ENCODE results near the gene KRTAP2-3. TPM values are rescaled to one million over a fixed set of nuclear protein-coding genes. Genes with fewer than 3 reads are reported as not detected.
A peak's percentile ranks its signal among the peaks of the same experiment; 100 is the strongest.
"Not testable (repeated sequence)": the region's sequence is repeated elsewhere in the genome, so short reads cannot be mapped to it uniquely, and the experiment has no call there.

The KRTAP2-3 gene
- polyA plus RNA-seq, 10 donors: not detected

DNA sequence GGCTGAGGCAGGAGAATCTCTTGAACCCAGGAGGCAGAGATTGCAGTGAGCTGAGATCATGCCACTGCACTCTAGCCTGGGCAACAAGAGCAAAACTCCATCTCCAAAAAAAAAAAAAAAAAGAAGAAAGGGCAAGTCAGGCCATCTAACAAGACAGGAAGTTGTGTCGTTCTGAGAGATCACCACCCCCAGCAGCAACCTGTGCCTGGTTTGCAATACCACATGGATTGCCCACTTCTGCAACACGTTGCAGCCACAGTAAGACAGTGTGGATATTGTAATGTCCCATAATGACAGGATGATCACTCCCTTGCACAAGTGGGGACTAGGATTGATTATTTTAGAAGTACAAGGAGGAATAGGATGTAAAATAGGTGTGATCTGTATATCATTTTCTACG lies 9.1 kb upstream of the KRTAP2-3 start:
- DNase-seq: no peak

DNA sequence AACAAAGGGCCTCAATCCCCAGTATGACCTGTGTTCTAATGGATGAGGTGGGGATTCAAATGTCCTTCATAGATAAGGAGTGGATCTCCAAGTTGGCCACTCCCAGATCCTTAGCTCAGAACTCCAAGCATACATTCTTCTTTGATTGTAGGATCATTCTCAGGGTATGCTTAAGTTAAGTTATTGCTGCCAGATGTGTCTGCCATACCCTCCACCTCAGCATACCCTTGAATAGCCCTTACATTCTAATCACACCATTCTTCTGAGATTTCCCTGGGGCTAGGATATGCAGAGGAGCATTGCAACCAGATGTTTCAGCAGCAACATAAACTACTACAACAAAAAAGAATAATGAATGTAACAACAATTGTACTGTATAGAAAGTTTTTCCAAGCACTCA lies 7.4 kb upstream of the KRTAP2-3 start:
- no peak for DNase-seq

DNA sequence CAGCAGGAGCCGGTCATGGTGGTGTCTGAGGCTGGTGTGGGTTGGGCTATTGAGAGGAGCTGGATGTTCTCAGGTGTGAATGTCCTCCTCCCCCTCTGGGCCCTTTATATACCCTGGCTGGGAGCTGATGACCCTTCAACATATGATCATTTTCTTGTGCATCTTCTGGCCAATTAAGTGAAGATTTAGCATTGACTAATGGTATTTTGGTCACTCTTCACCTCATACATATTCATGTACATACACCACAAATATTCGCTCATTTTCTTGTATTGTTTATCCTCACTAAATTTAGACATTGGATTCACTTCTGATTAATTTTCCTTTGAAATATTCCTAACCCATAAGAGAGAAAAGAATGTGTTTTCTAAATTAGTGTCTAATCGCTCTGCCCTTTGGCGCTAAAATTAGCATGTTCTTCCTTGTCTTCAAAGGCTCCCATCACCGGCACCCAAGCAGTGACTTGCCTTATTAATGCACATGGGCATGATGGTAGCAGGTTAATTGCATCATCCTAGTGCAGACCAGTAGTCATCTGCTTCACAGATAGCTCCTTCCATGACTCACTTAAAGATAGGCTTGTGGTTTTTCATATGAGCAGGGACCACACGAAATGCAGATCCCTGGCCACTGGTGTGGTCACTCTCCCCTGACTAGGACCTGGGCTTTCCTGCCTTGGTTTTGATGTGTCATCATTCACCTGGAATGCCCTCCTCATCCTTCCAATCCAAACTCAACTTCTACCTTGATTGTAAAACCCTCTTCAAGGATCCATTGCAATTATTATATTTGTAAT lies 6.1 kb upstream of the KRTAP2-3 start, which contains the start of gene KRTAP2-4:
Gene KRTAP2-4, minus strand, starts transcription at position 51 of the 796 bp plus-strand sequence. Its CDS starts 34 bp downstream, at position 17.
- DNase-seq: peak in 1 of 3 donors; percentile 76

DNA sequence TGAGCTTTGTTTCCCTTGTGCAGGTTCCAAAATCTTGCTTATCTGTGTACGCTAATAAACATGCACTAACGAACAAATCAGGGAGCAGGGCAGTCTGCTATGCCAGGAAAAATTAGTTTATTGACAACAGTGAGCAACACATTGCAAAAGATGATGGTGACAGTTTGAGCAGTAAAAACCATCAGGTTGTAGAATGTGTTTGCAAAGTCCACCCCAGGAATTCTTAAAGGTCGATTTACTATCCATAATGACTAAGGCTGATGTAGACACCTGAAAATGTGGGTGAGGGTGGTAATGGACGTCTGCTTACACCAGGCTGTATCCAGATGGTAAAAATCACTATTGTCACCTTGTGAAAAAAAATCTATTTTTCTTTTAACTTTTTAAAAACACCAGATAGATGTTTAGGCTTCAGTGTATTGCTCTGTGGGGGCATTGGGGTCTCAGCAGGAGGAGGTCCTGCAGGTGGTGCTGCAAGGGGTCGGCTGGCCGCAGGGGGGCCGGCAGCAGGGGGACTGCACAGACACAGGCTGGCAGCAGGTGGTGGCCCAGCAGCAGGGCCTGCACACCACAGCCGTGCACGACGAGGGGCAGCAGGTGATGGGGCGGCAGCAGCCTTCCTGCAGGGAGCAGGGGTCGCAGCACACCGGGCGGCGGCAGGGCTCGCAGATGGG lies 5.2 kb upstream of the KRTAP2-3 start:
- not testable (repeated sequence) for DNase-seq

DNA sequence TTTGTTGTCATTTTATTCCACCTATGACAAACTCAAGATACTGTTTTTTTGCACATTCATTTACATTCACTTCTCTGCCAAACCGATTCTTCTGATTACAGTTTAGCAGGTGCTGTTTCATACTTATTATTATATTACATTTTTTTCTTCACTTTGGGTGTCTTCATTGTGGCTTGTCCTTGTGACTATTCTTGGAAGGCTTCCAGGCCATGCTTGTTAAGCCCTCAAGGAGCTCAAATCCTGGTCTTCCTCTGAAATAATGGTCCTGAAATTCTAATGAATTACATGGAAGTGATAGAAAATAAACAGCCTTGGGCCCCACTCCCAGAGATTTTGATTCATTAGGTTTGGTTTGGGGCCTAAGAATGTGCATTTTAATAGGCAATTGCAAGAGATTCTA lies 4.4 kb upstream of the KRTAP2-3 start:
- no peak for DNase-seq

DNA sequence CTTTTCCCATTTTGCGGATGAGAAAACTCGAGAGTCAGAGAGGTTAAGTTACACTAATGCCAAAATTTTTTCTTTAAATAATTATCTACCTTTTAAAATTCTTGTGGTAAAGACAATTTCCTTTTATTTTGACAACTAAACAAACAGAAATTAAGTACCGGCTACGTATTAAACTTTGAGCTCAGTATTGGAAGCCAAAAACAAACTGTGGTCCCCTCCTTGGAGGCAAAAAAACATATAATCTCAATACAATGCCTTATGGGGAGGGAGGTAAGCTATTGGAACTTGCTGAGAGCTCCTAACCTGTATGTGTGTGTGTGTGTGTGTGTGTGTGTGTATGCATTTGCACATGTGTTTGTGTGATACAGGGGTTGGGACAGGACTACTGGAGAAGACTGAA lies 3.5 kb upstream of the KRTAP2-3 start:
- DNase-seq: no peak

DNA sequence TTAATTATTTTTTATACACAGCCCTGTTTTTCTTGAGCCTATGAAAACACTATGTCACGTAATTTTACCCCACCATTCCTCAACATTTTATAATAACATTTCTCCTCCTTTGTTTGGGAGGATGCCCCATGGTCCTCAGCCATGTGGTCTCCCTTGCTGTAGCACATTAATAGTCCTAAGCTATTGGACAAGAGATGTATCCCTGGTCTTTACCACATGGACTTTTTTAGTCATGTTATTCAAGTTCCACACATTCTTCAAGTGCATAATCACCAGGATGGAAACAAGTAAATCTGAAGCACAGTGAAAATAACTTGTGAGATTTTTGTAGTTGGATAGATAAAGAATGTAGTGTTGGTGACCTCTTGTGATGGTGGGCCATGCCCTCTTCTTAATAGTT lies 2.0 kb upstream of the KRTAP2-3 start:
- DNase-seq: peak in 1 of 3 donors; percentile 93

DNA sequence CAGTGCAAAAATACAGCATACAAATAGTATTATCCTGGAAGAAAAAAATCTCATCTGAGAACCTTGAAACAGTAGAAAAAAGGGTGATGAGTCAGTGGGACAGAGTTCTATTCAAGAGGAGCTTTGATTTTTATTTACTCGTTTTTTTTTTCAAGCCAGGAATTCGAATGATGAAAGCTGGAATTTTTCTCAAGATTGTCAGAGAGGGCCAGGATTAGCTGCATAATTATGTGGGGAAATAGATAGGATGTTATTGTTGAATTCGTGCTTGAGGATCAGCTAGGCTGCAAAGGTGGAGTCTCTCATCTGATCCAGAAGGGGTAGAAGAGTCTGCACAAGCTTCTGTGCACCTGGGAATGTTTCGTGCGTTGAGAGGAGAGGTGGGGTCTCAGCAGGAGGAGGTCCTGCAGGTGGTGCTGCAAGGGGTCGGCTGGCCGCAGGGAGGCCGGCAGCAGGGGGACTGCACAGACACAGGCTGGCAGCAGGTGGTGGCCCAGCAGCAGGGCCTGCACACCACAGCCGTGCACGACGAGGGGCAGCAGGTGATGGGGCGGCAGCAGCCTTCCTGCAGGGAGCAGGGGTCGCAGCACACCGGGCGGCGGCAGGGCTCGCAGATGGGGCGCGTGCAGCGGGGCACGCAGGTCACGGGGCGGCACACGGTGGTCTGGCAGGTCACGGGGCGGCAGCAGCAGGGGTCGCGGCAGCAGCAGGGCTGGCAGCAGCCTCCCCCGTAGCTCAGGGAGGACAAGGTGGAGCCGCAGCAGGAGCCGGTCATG lies 450 bp downstream of the KRTAP2-3 start:
- DNase-seq: peak in 1 of 3 donors; percentile 83

DNA sequence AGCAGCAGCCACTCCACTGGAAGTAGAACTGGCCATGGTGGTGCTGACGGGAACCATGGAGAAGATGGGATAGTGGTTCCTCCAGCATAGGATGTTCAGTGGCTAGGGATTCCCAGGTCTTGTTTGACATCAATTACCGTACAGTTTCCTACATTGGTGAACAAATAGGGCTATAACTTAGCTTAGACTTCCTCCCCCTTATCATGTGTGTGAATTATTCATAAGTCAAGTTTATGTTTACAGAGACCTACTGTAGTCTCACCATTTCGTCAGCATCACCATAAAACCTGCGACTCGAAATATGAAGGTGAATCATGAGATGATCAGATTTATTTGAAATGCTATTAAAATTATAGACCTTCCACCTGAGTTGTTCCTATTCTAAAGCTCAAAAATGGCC lies 1.2 kb downstream of the KRTAP2-3 start:
- no peak for DNase-seq

DNA sequence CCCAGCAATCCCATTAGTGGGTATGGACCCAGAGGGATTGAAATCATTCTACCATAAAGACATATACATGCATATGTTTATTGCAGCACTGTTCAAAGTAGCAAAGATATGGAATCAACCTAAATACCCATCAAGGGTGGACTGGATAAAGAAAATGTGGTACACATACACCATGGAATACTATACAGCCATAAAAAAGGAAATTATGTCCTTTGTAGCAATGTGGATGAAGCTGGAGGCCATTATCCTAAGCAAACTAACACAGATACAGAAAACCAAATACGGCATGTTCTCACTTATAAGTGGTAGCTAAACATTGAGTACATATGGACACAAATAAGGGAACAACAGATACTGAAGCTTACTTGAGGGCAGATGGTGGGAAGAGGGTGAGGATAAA lies 2.4 kb downstream of the KRTAP2-3 start:
- no peak for DNase-seq

DNA sequence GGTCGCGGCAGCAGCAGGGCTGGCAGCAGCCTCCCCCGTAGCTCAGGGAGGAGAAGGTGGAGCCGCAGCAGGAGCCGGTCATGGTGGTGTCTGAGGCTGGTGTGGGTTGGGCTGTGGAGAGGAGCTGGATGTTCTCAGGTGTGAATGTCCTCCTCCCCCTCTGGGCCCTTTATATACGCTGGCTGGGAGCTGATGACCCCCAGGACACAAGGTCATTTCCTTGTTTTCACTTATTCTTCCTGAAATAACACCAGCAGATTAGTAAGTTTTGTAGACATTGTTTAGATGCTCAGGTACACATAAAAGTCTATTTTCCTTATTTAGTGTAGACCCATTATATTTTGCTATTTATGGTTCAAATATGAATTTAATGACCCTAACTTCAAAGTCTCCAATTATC lies 4.8 kb downstream of the KRTAP2-3 start, which contains the start of gene KRTAP2-2:
Gene KRTAP2-2, minus strand, starts transcription at position 101 of the 400 bp plus-strand sequence. Its CDS starts 19 bp downstream, at position 82.
- DNase-seq: not testable (repeated sequence)

DNA sequence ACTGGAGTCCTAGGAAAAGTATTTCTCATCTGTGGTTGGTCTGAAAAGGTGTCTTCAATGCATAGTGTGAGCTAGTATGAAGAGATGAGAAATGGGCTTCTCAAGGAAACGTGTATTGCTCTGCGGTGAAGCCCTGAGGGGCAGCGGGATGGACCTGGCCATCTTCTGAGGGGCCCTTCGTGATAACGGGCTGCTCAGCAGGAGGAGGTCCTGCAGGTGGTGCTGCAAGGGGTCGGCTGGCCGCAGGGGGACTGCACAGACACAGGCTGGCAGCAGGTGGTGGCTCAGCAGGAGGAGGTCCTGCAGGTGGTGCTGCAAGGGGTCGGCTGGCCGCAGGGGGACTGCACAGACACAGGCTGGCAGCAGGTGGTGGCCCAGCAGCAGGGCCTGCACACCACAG lies 5.4 kb downstream of the KRTAP2-3 start:
- not testable (repeated sequence) for DNase-seq

DNA sequence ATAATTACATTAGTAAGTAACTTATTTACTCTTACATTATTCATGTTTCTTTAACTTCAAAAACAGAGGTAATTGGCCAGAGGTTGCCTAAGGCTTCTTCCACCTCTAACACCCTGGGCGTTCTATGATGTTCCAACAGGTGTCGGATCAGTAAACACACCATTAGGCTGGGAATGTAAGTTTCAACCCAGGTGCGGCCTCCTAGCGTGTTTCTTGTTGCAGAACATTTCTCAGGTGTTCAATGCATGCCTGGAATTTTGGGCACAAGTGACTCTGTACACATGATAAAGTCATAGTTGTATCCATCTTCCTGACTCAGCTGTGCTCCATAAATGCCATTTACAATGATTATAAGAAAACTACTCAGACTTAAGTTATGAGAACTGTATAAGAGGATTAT lies 5.9 kb downstream of the KRTAP2-3 start:
- no peak for DNase-seq

DNA sequence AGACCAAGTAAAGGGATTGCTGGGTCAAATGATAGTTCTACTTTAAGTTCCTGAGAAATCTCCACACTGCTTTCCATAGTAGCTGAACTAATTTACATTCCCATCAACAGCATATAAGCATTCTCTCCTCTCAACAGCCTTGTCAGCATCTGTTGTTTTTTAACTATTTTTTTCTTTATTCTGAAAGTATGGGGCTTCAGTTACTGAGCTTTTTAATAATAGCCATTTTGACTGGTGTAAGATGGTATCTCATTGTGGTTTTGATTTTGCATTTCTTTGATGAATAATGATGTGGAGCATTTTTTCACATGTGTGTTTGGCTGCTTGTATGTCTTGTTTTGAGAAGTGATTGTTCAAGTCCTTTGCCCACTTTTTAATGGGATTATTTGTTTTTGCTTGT lies 7.3 kb downstream of the KRTAP2-3 start:
- peak in 1 of 3 donors; percentile 25 for DNase-seq

DNA sequence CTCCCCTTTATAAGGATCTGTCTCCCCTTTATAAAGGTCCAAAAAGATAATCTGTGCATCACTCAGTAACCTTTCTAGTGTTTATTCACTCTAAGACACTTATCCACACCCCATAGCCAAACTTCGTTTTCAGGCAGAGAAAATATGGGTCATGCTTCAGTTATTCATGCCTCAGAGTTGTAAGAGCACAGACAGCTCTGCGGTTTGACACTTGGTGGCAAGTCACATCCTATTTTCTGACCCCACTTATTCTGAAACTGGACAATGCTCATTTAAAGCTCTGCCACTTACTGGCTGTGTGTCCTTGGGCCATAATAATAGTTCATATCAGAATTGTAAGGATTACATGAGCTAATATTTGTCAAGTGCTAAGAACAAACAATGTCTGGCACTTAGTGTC lies 10.8 kb downstream of the KRTAP2-3 start:
- DNase-seq: no peak

DNA sequence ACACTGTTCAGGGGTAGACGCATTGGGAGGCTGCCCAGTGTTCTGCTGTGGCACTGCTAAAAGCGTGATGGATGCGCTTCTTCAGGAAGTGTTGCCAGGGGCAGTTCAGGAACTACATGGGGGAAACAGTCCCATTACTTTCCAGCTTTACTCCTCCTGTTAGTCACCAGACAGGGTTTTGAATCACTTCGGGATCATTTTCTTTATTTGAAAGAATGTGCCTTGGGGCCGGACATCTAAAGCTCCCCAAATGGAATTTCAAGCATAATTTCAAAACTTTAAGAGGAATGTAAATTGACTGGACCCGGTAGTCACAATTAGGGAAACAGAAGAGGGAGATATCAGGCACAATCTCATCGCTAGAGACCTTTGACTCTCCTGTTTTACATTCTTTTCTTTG lies 11.5 kb downstream of the KRTAP2-3 start:
- DNase-seq: peak in 1 of 3 donors; percentile 25

DNA sequence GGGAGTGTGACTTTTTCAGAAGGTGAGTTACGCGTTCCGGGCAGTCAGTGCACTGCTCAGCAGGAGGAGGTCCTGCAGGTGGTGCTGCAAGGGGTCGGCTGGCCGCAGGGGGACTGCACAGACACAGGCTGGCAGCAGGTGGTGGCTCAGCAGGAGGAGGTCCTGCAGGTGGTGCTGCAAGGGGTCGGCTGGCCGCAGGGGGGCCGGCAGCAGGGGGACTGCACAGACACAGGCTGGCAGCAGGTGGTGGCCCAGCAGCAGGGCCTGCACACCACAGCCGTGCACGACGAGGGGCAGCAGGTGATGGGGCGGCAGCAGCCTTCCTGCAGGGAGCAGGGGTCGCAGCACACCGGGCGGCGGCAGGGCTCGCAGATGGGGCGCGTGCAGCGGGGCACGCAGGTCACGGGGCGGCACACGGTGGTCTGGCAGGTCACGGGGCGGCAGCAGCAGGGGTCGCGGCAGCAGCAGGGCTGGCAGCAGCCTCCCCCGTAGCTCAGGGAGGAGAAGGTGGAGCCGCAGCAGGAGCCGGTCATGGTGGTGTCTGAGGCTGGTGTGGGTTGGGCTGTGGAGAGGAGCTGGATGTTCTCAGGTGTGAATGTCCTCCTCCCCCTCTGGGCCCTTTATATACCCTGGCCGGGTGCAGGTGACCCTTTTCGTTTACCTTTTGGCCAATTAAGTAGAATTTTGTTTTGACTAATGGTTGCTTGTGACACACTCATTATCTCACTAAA lies 13.0 kb downstream of the KRTAP2-3 start, which contains the start of gene KRTAP2-1:
Gene KRTAP2-1, minus strand, starts transcription at position 582 of the 731 bp plus-strand sequence. Its CDS starts 49 bp downstream, at position 533.
- not testable (repeated sequence) for DNase-seq

DNA sequence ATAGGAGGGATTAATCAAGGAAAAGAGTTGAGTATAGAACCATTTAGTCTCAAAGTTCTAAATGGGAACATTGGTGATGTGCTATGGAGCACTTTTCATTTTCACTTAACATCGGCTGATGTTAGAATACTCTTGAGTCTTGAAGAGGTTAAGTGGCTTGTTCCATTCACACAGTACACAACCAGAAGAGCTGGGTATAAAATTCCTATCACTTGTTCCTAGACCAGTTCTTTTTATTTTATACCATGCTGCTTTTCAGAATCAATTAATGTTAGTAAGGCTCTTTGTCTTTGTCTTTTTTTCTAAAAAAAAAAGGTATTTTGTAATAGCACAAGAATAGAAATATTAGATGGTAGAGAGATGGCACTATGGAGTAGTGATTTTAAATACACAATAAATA lies 17.0 kb downstream of the KRTAP2-3 start:
- no peak for DNase-seq

DNA sequence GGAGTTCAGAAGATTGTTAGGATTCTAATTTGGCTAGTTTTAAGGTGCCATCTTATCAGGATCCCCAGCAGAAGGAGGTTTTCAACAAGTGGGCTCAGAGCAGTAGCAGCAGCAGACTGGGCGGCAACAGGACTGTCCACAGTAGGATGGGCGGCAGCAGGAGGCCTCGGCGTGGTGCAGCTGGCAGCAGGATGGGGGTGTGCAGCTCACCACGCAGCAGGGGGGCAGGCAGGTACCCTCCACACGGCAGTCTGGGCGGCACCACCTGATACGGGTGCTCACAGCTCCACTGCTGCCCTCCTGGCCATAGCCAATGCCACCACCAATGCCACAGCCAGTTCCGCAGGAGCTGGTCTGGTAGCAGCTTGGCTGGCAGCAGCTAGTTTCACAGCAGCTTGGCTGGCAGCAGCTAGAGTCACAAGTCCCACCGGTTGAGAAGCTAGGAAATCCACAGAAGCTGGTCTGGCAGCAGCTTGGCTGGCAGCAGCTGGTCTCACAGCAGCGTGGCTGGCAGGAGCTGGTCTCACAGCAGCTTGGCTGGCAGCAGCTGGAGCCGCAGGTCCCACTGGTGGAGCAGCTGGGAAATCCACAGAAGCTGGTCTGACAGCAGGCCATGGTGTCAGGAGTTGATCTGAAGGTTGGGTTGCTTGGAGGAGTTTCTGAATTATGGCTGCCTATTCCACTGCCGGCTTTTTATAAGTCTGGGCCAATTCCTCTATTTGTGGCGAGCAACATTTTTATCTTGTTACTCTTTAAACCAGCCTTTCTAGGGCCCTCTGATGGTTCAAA lies 18.9 kb downstream of the KRTAP2-3 start, which contains the start of gene KRTAP1-1:
Gene KRTAP1-1, minus strand, starts transcription at position 668 of the 789 bp plus-strand sequence. Its CDS starts 53 bp downstream, at position 615.
- peak in 2 of 3 donors; percentile 11 to 43 for DNase-seq

DNA sequence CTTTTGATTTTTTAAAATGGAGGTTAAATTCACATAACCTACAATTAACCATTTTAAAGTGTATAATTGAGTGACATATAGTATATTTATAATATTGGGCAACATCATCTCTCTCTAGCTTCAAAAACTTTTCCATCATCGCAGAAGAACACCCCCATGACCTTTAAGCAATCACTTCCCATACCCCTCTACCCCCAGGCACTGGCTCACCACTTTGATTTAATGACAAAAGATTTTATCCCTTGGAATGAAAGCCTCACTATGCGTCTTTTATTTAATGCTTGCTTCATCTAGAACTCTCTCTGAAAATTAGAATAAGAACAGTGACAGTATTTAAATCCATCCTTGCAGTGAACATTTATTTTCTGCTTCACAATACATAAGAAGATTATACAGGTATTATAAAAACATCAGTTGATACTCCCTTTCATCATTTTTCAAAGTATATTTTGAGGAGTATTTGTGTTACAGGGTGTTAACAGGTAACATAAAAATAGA lies 22.0 kb downstream of the KRTAP2-3 start:
- no peak for DNase-seq

Measured in muscle of back (tissue), 11 donors.